Inflammatory macrophage treated with lipopolysaccharide for 1 hour (primary cell): ENCODE measurements around the gene IGF1R.

Experiments used
- DNase-seq, 2 donors: peaks; one replicate each; pipeline ENCODE4 v3.0.0-alpha.2; 2020 to 2022

The IGF1R gene

GRCh38 chr15:98673133-98673532 is 24.8 kb downstream of the IGF1R start:
- DNase-seq, result no peak

GRCh38 chr15:98674336-98674735 is 26.0 kb downstream of the IGF1R start:
- DNase-seq, result no peak

- no peak for DNase-seq
Measured at GRCh38 chr15:98676586-98677270, 28.4 kb downstream of the IGF1R start.

GRCh38 chr15:98677345-98678059 is 29.2 kb downstream of the IGF1R start:
- DNase-seq, result no peak

- DNase-seq, result no peak
Measured at GRCh38 chr15:98678484-98678883, 30.1 kb downstream of the IGF1R start.

GRCh38 chr15:98681061-98681460 is 32.7 kb downstream of the IGF1R start:
- no peak for DNase-seq

- peak; percentile 12 to 63 for DNase-seq
Measured at GRCh38 chr15:98682992-98683701, 34.8 kb downstream of the IGF1R start.

GRCh38 chr15:98683831-98684230 is 35.5 kb downstream of the IGF1R start:
- DNase-seq, result no peak

GRCh38 chr15:98684436-98684835 is 36.1 kb downstream of the IGF1R start:
- no peak for DNase-seq

GRCh38 chr15:98684995-98685525 is 36.7 kb downstream of the IGF1R start:
- DNase-seq, result no peak

GRCh38 chr15:98686983-98687382 is 38.6 kb downstream of the IGF1R start:
- DNase-seq, result no peak

- DNase-seq, result no peak
Measured at GRCh38 chr15:98689431-98689861, 41.1 kb downstream of the IGF1R start.

- DNase-seq, result no peak
Measured at GRCh38 chr15:98690272-98690950, 42.1 kb downstream of the IGF1R start.

GRCh38 chr15:98692213-98692612 is 43.9 kb downstream of the IGF1R start:
- no peak for DNase-seq

- DNase-seq, result no peak
Measured at GRCh38 chr15:98694161-98694560, 45.8 kb downstream of the IGF1R start.

- DNase-seq, result no peak
Measured at GRCh38 chr15:98698792-98699191, 50.5 kb downstream of the IGF1R start.

- DNase-seq, result no peak
Measured at GRCh38 chr15:98699591-98700424, 51.5 kb downstream of the IGF1R start.

GRCh38 chr15:98700519-98700918 is 52.2 kb downstream of the IGF1R start:
- no peak for DNase-seq

- DNase-seq, result no peak
Measured at GRCh38 chr15:98703126-98703685, 54.9 kb downstream of the IGF1R start.

GRCh38 chr15:98705070-98705469 is 56.7 kb downstream of the IGF1R start:
- no peak for DNase-seq

GRCh38 chr15:98706387-98706786 is 58.0 kb downstream of the IGF1R start:
- no peak for DNase-seq

- DNase-seq, result no peak
Measured at GRCh38 chr15:98706986-98707385, 58.6 kb downstream of the IGF1R start.
